ENCODE results near the gene PITPNC1. TPM values are rescaled to one million over a fixed set of nuclear protein-coding genes. Genes with fewer than 3 reads are reported as not detected.

The PITPNC1 gene
- total and polyA plus RNA-seq, 2 of the 13 experiments (the other 11 are each of a cell fraction or from before 2014, with no cell fraction given): 4.1 to 5.7 TPM

DNA sequence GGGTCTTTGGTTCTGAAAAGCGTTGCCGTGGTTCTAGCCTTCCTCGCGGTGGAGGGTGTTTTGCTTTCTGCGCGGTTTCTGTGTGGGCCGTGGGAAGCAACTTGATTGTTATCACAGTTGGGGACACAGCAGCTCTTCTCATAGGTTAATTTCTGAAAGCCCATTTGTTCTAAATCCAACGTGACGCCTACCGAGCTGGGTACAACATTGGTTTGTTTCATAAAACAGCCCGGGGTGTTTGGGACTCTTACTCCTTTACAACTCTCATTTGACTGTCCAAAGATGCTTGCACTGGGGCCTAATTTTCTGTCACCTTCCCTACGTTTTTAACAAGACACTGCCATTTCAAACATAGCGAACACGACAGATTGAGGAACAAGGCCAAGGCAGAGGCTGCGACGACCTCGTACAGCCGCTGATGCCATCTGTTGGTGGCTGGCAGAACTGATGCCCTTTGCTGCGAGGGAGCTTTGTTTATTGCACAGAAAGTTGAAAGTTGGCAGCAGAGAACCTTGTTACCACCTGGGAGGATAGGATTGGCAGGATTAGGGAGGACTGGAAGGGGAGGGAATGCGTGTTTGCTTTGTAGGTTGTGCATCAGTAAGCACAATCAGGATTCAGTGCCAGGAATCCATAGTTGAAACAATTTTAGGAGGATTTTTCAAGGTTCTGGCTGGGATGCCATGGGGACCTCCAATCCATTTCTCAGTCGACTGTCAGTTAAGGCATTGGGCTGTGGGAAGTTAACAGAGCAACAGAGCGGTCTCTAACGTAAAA is 98.3 kb downstream of the PITPNC1 start (continued):
- no peak for TF ChIP-seq EEA1 (CRISPR knock-in tag; IDR thresholded peaks at IDR 0.05; ENCODE audit: borderline replicate concordance)
- TF ChIP-seq ZMYM4 (CRISPR knock-in tag; IDR thresholded peaks at IDR 0.05): no peak
- no peak for TF ChIP-seq ZNF597 (CRISPR knock-in tag; IDR thresholded peaks at IDR 0.05)
- no peak for TF ChIP-seq ZNF737 (CRISPR knock-in tag; IDR thresholded peaks at IDR 0.05; ENCODE audit: borderline replicate concordance)
- TF ChIP-seq, protein P1, sequence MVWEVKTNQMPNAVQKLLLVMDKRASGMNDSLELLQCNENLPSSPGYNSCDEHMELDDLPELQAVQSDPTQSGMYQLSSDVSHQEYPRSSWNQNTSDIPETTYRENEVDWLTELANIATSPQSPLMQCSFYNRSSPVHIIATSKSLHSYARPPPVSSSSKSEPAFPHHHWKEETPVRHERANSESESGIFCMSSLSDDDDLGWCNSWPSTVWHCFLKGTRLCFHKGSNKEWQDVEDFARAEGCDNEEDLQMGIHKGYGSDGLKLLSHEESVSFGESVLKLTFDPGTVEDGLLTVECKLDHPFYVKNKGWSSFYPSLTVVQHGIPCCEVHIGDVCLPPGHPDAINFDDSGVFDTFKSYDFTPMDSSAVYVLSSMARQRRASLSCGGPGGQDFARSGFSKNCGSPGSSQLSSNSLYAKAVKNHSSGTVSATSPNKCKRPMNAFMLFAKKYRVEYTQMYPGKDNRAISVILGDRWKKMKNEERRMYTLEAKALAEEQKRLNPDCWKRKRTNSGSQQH (CRISPR knock-in tag; IDR thresholded peaks at IDR 0.05; ENCODE audit: low read depth): no peak
- no peak for TF ChIP-seq ZNF629 (CRISPR knock-in tag; conservative IDR thresholded peaks at IDR 0.05)
- no peak for TF ChIP-seq ZC3H13 (CRISPR knock-in tag; IDR thresholded peaks at IDR 0.05)
- peak; percentile 36; the same call in 1 of the 2 replicates for TF ChIP-seq SAP130 (CRISPR knock-in tag; IDR thresholded peaks at IDR 0.05; ENCODE audit: low read depth)
- TF ChIP-seq CHD4 (IDR thresholded peaks at IDR 0.05; ENCODE audit: borderline replicate concordance, low read length): no peak
- TF ChIP-seq TBP (CRISPR knock-in tag; IDR thresholded peaks at IDR 0.05): no peak
- no peak for TF ChIP-seq ZNF512B (CRISPR knock-in tag; IDR thresholded peaks at IDR 0.05; ENCODE audit: borderline replicate concordance)
- peak; percentile 34 to 70; a peak in 1 of 4 replicates for TF ChIP-seq HMGXB4 (CRISPR knock-in tag; IDR thresholded peaks at IDR 0.05; ENCODE audit: borderline replicate concordance in 1 of 2, low read depth in 1 of 2)
- no peak for TF ChIP-seq ZNF792 (CRISPR knock-in tag; IDR thresholded peaks at IDR 0.05)
- TF ChIP-seq EP300 (IDR thresholded peaks at IDR 0.05; ENCODE audit: low read depth in 2 of 2, low read length in 2 of 2): no peak
- 0 out of 2 replicates have a peak, but pooled peaks have one; percentile 14 for TF ChIP-seq EP300 (CRISPR knock-in tag; IDR thresholded peaks at IDR 0.05; ENCODE audit: borderline replicate concordance)
